ENCODE measurements around the gene FXYD5. TPM values are rescaled to one million over a fixed set of nuclear protein-coding genes. Genes with fewer than 3 reads are reported as not detected.

Gene FXYD5
- polyA plus RNA-seq, 1 donor: 22.3 TPM

DNA sequence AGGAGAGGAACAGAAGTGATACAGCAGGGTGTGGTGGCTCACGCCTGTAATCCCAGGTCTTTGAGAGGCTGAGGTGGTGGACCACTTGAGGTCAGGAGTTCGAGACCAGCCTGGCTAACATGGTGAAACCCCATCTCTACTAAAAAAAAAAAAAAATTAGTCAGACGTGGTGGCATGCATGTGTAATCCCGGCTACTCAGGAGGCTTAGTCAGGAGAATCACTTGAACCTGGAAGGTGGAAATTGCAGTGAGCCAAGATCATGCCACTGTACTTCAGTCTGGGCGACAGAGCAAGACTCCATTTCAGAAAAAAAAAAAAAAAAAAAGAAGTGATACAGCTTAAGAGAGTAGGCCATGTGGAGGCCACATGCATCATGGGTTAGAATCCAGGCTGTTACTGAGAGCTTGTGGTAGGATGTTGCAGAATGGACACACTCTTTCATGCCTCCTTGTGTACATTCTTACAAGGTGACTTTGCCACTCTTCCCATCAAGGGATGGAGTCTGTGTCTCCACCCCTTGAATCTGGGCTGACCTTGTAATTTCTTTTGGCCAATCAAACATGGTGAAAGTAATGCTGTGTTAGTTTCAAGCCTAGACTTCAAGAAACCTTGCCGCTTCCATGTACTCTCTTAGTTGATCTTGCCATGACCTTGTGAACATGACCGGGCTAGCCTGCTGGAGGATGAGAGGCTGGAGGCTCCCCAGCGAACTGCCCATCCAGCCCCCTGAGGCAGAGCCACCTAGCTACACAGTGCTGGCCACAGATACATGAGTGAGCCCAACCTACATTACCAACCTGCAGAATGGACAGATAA is 61.7 kb downstream of the FXYD5 start:
- no peak for DNase-seq

DNA sequence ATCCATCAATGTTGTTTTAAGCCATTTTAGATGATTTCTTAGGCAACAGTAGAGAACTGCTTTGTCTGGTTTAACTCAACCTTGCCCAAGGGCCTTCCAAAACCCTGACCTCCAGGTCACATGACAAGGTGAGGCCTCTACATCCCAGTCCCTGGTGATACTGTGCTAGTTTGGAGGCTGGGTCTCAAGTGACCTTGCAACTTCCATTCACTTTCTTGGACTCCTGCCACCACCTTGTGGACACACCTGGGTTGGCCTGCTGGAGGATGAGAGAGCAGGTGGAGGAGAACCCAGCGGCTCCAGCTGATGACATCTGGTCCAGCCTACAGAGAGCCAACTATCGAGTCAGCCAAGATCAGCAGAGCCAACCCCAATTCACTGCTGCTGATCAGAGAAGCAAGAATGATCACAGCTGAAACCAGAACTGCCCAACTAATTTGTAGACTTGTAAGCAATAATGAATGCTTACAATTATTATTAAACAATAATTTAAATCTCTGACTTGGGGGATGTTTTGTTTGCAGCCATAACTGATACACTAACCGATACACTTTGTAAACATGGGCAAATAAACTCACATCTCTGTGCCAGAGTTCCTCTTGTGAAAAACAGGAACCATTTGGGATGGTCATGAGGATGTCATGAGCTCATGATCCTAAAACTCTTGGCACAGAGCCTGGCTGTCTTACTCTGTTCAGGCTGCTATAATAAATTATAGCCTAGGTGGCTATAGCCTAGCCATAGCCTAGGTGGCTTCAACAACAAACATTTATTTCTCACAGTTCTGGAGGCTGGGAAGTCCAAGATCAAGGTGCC is 62.5 kb downstream of the FXYD5 start:
- DNase-seq: peak; percentile 26

DNA sequence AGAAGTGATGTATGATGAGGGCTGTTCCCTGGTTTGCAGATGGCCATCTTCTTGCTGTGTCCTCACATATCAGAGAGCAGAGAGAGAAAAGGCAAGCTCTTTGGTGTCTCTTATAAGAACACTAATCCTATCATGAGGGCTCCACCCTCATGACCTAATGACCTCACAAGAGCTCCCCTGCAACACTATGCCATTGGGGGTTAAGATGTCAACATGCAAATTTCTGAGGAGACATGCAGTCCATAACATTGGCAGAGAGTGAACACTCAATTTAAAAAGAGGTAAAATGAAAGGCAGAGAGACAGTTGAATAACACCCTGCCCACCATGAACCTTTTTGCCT is 63.1 kb downstream of the FXYD5 start:
- DNase-seq: no peak

DNA sequence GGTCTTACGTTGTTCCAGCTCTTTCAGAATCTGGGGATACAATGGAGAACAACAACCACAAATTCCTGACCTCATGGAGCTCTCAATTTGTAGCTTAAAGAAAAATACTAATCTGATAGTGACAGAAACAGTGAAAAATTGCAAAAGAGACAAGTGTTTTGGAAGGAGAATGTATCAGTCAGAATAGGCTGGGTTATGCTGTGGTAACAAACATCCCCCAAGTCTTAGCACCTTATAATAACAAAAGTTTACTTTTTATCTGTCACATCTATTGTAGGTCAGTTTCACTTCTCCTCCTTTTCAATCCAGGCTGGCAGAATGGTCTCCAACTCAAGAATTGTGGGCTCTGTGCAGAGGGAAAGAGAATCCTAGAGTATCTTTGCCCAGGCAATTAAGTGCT is 64.5 kb downstream of the FXYD5 start:
- no peak for DNase-seq

Other genes starting within 250 kb of the FXYD5 start
- 3.9 TPM for gene ZNF30, start 227.8 kb upstream of the FXYD5 start, polyA plus RNA-seq (ENCODE audit: insufficient read length)
- 2.7 TPM for gene ZNF792, start 190.5 kb upstream of the FXYD5 start, polyA plus RNA-seq (ENCODE audit: insufficient read length)
- gene GRAMD1A, start 154.4 kb upstream of the FXYD5 start, polyA plus RNA-seq (ENCODE audit: insufficient read length): 48.5 TPM
- gene SCN1B, start 124.3 kb upstream of the FXYD5 start, polyA plus RNA-seq (ENCODE audit: insufficient read length): 7.2 TPM
- 0.36 TPM for gene HPN, start 113.0 kb upstream of the FXYD5 start, polyA plus RNA-seq (ENCODE audit: insufficient read length)
- 0.97 TPM for gene FXYD3, start 38.9 kb upstream of the FXYD5 start, polyA plus RNA-seq (ENCODE audit: insufficient read length)
- 13.2 TPM for gene LGI4, start 19.7 kb upstream of the FXYD5 start, polyA plus RNA-seq (ENCODE audit: insufficient read length)
- gene FXYD1, start 15.9 kb upstream of the FXYD5 start, polyA plus RNA-seq (ENCODE audit: insufficient read length): 281 TPM
- gene FXYD7, start 11.5 kb upstream of the FXYD5 start, polyA plus RNA-seq (ENCODE audit: insufficient read length): 0.65 TPM
- gene FAM187B, start 74.0 kb downstream of the FXYD5 start, polyA plus RNA-seq (ENCODE audit: insufficient read length): not detected
- 5.3 TPM for gene LSR, start 94.3 kb downstream of the FXYD5 start, polyA plus RNA-seq (ENCODE audit: insufficient read length)
- 119 TPM for gene USF2, start 114.2 kb downstream of the FXYD5 start, polyA plus RNA-seq (ENCODE audit: insufficient read length)
- gene HAMP, start 127.8 kb downstream of the FXYD5 start, polyA plus RNA-seq (ENCODE audit: insufficient read length): 0.31 TPM
- gene MAG, start 137.4 kb downstream of the FXYD5 start, polyA plus RNA-seq (ENCODE audit: insufficient read length): 0.84 TPM
- gene CD22, start 174.5 kb downstream of the FXYD5 start, polyA plus RNA-seq (ENCODE audit: insufficient read length): 0.72 TPM
- not detected for gene FFAR1, start 193.2 kb downstream of the FXYD5 start, polyA plus RNA-seq (ENCODE audit: insufficient read length)
- gene FFAR3, start 203.7 kb downstream of the FXYD5 start, polyA plus RNA-seq (ENCODE audit: insufficient read length): not detected
- not detected for gene GPR42, start 216.3 kb downstream of the FXYD5 start, polyA plus RNA-seq (ENCODE audit: insufficient read length)

Data from hindlimb muscle (tissue), 1 donor.